Measurements from ENCODE around the gene SIGLECL1. TPM values are rescaled to one million over a fixed set of nuclear protein-coding genes. Genes with fewer than 3 reads are reported as not detected.
A peak's percentile ranks its signal among the peaks of the same experiment; 100 is the strongest.

Gene SIGLECL1
- total and polyA plus RNA-seq, 2 donors from 2014 or later, result not detected

- no peak overlapping the region for H3K27ac ChIP-seq (ENCODE audit: low read depth in 2 of 2, low read length in 2 of 2)
- H3K27me3 ChIP-seq (ENCODE audit: control insufficient read depth, insufficient read depth, low read length), result peaks cover 6% of the 10 kb centered on the region
- DNase-seq (no peak), FAIRE-seq (no peak)
- H3K9ac ChIP-seq (ENCODE audit: low read length in 3 of 3), result no peak overlapping the region
- peaks cover 0 to 23% (median 5%) of the 10 kb centered on the region in 3 donors for H3K9me3 ChIP-seq (ENCODE audit: control insufficient read depth in 2 of 3, insufficient read depth in 1 of 3, low read length in 3 of 3)
- no peaks in the 10 kb centered on the region for H3K36me3 ChIP-seq (ENCODE audit: control insufficient read depth in 2 of 3, insufficient read depth in 3 of 3, low read length in 3 of 3)
- TF ChIP-seq CTCF (IDR thresholded peaks at IDR 0.05; ENCODE audit: borderline replicate concordance, extremely low read depth, insufficient read depth), result no peak
- H3K4me3 ChIP-seq (ENCODE audit: low read length in 3 of 3), result no peak overlapping the region
- no peaks in the 10 kb centered on the region for H3K4me1 ChIP-seq (ENCODE audit: control insufficient read depth in 2 of 3, insufficient read depth in 2 of 3, low read depth in 1 of 3, low read length in 3 of 3)
- intact Hi-C loops (cut with DNase I), result no loop called here
Observed at GRCh38 chr19:51305479-51305878, 54.6 kb downstream of the SIGLECL1 start.

- Histone ChIP-seq H3K27ac (ENCODE audit: low read depth in 2 of 2, low read length in 2 of 2) (no peak within 1 kb of the TSS), H3K27me3 (ENCODE audit: control insufficient read depth, insufficient read depth, low read length) (peaks cover 9% of the 10 kb centered on the region), H3K9ac (ENCODE audit: low read length in 3 of 3) (no peak within 1 kb of the TSS), H3K36me3 (ENCODE audit: control insufficient read depth in 2 of 3, insufficient read depth in 3 of 3, low read length in 3 of 3) (no peaks in the 10 kb centered on the region), H3K4me1 (ENCODE audit: control insufficient read depth in 2 of 3, insufficient read depth in 2 of 3, low read depth in 1 of 3, low read length in 3 of 3) (no peaks in the 10 kb centered on the region), H3K9me3 (ENCODE audit: control insufficient read depth in 2 of 3, insufficient read depth in 1 of 3, low read length in 3 of 3) (peaks cover 0 to 9% (median 2%) of the 10 kb centered on the region in 3 donors), H3K4me3 (ENCODE audit: low read length in 3 of 3) (no peak within 1 kb of the TSS)
- DNase-seq (peak in 2 of 5 donors; percentile 42 to 81), FAIRE-seq (no peak)
- no peak for TF ChIP-seq CTCF (IDR thresholded peaks at IDR 0.05; ENCODE audit: borderline replicate concordance, extremely low read depth, insufficient read depth)
- intact Hi-C loops (cut with DNase I), result no loop called here
Observed at GRCh38 chr19:51311351-51312257, 60.7 kb downstream of the SIGLECL1 start, which contains the start of gene IGLON5. TSS of gene IGLON5 (plus strand) at chr19:51311644. CDS start at chr19:51311848, 204 bp downstream.

GRCh38 chr19:51316688-51317087, 65.8 kb downstream of the SIGLECL1 start:
- intact Hi-C loops (cut with DNase I), result no loop called here
- DNase-seq (no peak), FAIRE-seq (no peak)
- Histone ChIP-seq H3K4me3 (ENCODE audit: low read length in 3 of 3) (no peak overlapping the region), H3K9me3 (ENCODE audit: control insufficient read depth in 2 of 3, insufficient read depth in 1 of 3, low read length in 3 of 3) (peaks cover 0 to 4% (median 0%) of the 10 kb centered on the region in 3 donors), H3K36me3 (ENCODE audit: control insufficient read depth in 2 of 3, insufficient read depth in 3 of 3, low read length in 3 of 3) (no peaks in the 10 kb centered on the region), H3K27me3 (ENCODE audit: control insufficient read depth, insufficient read depth, low read length) (peaks cover 3% of the 10 kb centered on the region), H3K9ac (ENCODE audit: low read length in 3 of 3) (no peak overlapping the region), H3K4me1 (ENCODE audit: control insufficient read depth in 2 of 3, insufficient read depth in 2 of 3, low read depth in 1 of 3, low read length in 3 of 3) (peaks cover 0 to 7% (median 3%) of the 10 kb centered on the region in 3 donors), H3K27ac (ENCODE audit: low read depth in 2 of 2, low read length in 2 of 2) (no peak overlapping the region)
- no peak for TF ChIP-seq CTCF (IDR thresholded peaks at IDR 0.05; ENCODE audit: borderline replicate concordance, extremely low read depth, insufficient read depth)
